ENCODE data around the gene ADCY4. TPM values are rescaled to one million over a fixed set of nuclear protein-coding genes. Genes with fewer than 3 reads are reported as not detected.
A peak's percentile ranks its signal among the peaks of the same experiment; 100 is the strongest.

The ADCY4 gene
- total and polyA plus RNA-seq, 10 of the 15 experiments (the other 5 are each of a cell fraction or from before 2014, with no cell fraction given) = 0.05 to 0.87 (median 0.21) TPM; not detected in 1

- no peak for TF ChIP-seq PKNOX1 (IDR thresholded peaks at IDR 0.05)
- no peak for TF ChIP-seq HDAC6 (IDR thresholded peaks at IDR 0.05; ENCODE audit: unreplicated experiment)
- TF ChIP-seq RFX5 (IDR thresholded peaks at IDR 0.05; ENCODE audit: low read depth, low read length) = no peak
- no peak for TF ChIP-seq E4F1 (IDR thresholded peaks at IDR 0.05; ENCODE audit: borderline replicate concordance, partially characterized antibody)
- no peak for TF ChIP-seq BCL11A (IDR thresholded peaks at IDR 0.05; ENCODE audit: low read depth, low read length)
- no peak for TF ChIP-seq ZNF217 (IDR thresholded peaks at IDR 0.05)
- peak; percentile 64 for TF ChIP-seq POLR2AphosphoS5 (IDR thresholded peaks at IDR 0.05; ENCODE audit: low read length)
- no peak for TF ChIP-seq RB1 (IDR thresholded peaks at IDR 0.05; ENCODE audit: borderline replicate concordance)
- TF ChIP-seq BCLAF1 (IDR thresholded peaks at IDR 0.05) = no peak
- peak; percentile 100 for TF ChIP-seq CREM (IDR thresholded peaks at IDR 0.05; ENCODE audit: low read depth)
- TF ChIP-seq CHD2 (IDR thresholded peaks at IDR 0.05; ENCODE audit: borderline replicate concordance, low read depth, low read length) = peak; percentile 60; the same call in 1 of the 2 replicates
- 0 out of 2 replicates have a peak, but pooled peaks have one; percentile 34 for TF ChIP-seq TCF12 (IDR thresholded peaks at IDR 0.05; ENCODE audit: low read depth, low read length)
- TF ChIP-seq ZSCAN29 (IDR thresholded peaks at IDR 0.05) = no peak
- TF ChIP-seq ZZZ3 (IDR thresholded peaks at IDR 0.05; ENCODE audit: control insufficient read depth, insufficient read length, low read depth) = no peak
- TF ChIP-seq SUPT20H (IDR thresholded peaks at IDR 0.05; ENCODE audit: borderline replicate concordance, control insufficient read depth, low read depth, low read length) = no peak
- peak; percentile 100 for TF ChIP-seq CREB1 (IDR thresholded peaks at IDR 0.05; ENCODE audit: low read depth)
- peak; percentile 36; the same call in 1 of the 2 replicates for TF ChIP-seq SMAD5 (IDR thresholded peaks at IDR 0.05; ENCODE audit: low read depth)
- no peak for TF ChIP-seq ZNF24 (IDR thresholded peaks at IDR 0.05)
- TF ChIP-seq ZNF384 (IDR thresholded peaks at IDR 0.05; ENCODE audit: borderline replicate concordance, low read depth, low read length) = no peak
- TF ChIP-seq IRF5 (IDR thresholded peaks at IDR 0.05; ENCODE audit: borderline replicate concordance) = no peak
- TF ChIP-seq ATF2 (IDR thresholded peaks at IDR 0.05; ENCODE audit: low read length) = no peak
These were observed 35.3 kb downstream of the ADCY4 start, which contains the start of the genes DHRS1 and NOP9 (continued) for GRCh38 chr14:24299255-24300191.
